Measurements from ENCODE around the gene RRAS2.

DNA sequence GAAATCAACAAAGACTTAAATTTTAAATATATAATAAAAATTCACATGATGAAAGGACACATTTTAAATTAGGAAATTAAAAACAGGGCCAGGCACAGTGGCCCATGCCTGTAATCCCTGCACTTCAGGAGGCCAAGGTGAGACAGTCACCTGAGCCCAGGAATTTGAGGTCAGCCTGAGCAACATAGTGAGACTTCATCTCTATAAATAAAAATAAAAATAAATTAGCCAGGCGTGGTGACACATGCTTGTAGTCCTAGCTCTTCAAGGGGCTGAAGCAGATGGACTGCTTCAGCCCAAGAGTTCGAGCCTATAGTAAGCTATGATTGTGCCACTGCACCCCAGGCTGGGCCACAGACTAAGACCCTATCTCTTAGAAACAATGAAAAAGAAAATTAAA is 29.3 kb downstream of the RRAS2 start:
- TF ChIP-seq, protein P1, sequence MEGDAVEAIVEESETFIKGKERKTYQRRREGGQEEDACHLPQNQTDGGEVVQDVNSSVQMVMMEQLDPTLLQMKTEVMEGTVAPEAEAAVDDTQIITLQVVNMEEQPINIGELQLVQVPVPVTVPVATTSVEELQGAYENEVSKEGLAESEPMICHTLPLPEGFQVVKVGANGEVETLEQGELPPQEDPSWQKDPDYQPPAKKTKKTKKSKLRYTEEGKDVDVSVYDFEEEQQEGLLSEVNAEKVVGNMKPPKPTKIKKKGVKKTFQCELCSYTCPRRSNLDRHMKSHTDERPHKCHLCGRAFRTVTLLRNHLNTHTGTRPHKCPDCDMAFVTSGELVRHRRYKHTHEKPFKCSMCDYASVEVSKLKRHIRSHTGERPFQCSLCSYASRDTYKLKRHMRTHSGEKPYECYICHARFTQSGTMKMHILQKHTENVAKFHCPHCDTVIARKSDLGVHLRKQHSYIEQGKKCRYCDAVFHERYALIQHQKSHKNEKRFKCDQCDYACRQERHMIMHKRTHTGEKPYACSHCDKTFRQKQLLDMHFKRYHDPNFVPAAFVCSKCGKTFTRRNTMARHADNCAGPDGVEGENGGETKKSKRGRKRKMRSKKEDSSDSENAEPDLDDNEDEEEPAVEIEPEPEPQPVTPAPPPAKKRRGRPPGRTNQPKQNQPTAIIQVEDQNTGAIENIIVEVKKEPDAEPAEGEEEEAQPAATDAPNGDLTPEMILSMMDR (IDR thresholded peaks at IDR 0.05; ENCODE audit: low read length): no peak
- no peak for TF ChIP-seq EZH2 (optimal IDR thresholded peaks at IDR 0.05; ENCODE audit: low read depth, low read length)
